ENCODE data around the gene ATXN7L1.

Gene ATXN7L1

GRCh38 chr7:105745681-105746330 lies 130.6 kb downstream of the ATXN7L1 start:
- no peak overlapping the region for H3K4me3 ChIP-seq (ENCODE audit: low read length)
- H3K9me2 ChIP-seq (replicated peaks; ENCODE audit: insufficient read depth, low read length), result no peaks in the 10 kb centered on the region

GRCh38 chr7:105744258-105744657 lies 132.1 kb downstream of the ATXN7L1 start:
- no peaks in the 10 kb centered on the region for H4K20me1 ChIP-seq (ENCODE audit: insufficient read depth, low read length)
- no peaks in the 10 kb centered on the region for H3K9me2 ChIP-seq (replicated peaks; ENCODE audit: insufficient read depth, low read length)
- H3K27ac ChIP-seq (ENCODE audit: low read length), result no peak overlapping the region
- no peaks in the 10 kb centered on the region for H3K36me3 ChIP-seq (replicated peaks; ENCODE audit: insufficient read depth, low read length)
- TF ChIP-seq CTCF (IDR thresholded peaks at IDR 0.05; ENCODE audit: low read length), result no peak
- no peak for TF ChIP-seq EZH2phosphoT487 (IDR thresholded peaks at IDR 0.05; ENCODE audit: low read length)
- no peak overlapping the region for H3K4me3 ChIP-seq (ENCODE audit: low read length)
- no peaks in the 10 kb centered on the region for H3F3A ChIP-seq (ENCODE audit: insufficient read depth, low read length)
- H3K4me1 ChIP-seq (ENCODE audit: low read length), result no peaks in the 10 kb centered on the region
- no peak overlapping the region for H2AFZ ChIP-seq (ENCODE audit: low read length)
- no peak overlapping the region for H3K9ac ChIP-seq (ENCODE audit: low read length)
- H3K27me3 ChIP-seq (replicated peaks; ENCODE audit: insufficient read depth, low read length), result no peaks in the 10 kb centered on the region
- H3K4me2 ChIP-seq (ENCODE audit: low read depth, low read length), result no peak overlapping the region
- no peaks in the 10 kb centered on the region for H3K9me3 ChIP-seq (replicated peaks; ENCODE audit: insufficient read depth, low read length)
- no peak for DNase-seq
- no peaks in the 10 kb centered on the region for H3K79me2 ChIP-seq (ENCODE audit: low read length)

More at GRCh38 chr7:105745681-105746330, 130.6 kb downstream of the ATXN7L1 start:
- H3K27me3 ChIP-seq (replicated peaks; ENCODE audit: insufficient read depth, low read length), result no peaks in the 10 kb centered on the region
- no peaks in the 10 kb centered on the region for H3K4me1 ChIP-seq (ENCODE audit: low read length)
- H3K27ac ChIP-seq (ENCODE audit: low read length), result no peak overlapping the region
- TF ChIP-seq EZH2phosphoT487 (IDR thresholded peaks at IDR 0.05; ENCODE audit: low read length), result no peak
- TF ChIP-seq EZH2 (optimal IDR thresholded peaks at IDR 0.05; ENCODE audit: low read depth, low read length), result no peak
- TF ChIP-seq CTCF (IDR thresholded peaks at IDR 0.05; ENCODE audit: low read length), result no peak
- no peak overlapping the region for H2AFZ ChIP-seq (ENCODE audit: low read length)
- no peaks in the 10 kb centered on the region for H3K9me3 ChIP-seq (replicated peaks; ENCODE audit: insufficient read depth, low read length)
- no peak for DNase-seq
- no peaks in the 10 kb centered on the region for H3K36me3 ChIP-seq (replicated peaks; ENCODE audit: insufficient read depth, low read length)
- H3K4me2 ChIP-seq (ENCODE audit: low read depth, low read length), result no peak overlapping the region
- no peaks in the 10 kb centered on the region for H3K79me2 ChIP-seq (ENCODE audit: low read length)
- no peaks in the 10 kb centered on the region for H4K20me1 ChIP-seq (ENCODE audit: insufficient read depth, low read length)
- no peaks in the 10 kb centered on the region for H3F3A ChIP-seq (ENCODE audit: insufficient read depth, low read length)
- no peak overlapping the region for H3K9ac ChIP-seq (ENCODE audit: low read length)

GRCh38 chr7:105743351-105744090 lies 132.9 kb downstream of the ATXN7L1 start:
- no peak for DNase-seq
- Histone ChIP-seq H3K27ac (ENCODE audit: low read length) (no peak overlapping the region), H3K79me2 (ENCODE audit: low read length) (no peaks in the 10 kb centered on the region), H3K9me2 (replicated peaks; ENCODE audit: insufficient read depth, low read length) (no peaks in the 10 kb centered on the region), H2AFZ (ENCODE audit: low read length) (no peak overlapping the region), H3K4me1 (ENCODE audit: low read length) (no peaks in the 10 kb centered on the region), H3K27me3 (replicated peaks; ENCODE audit: insufficient read depth, low read length) (no peaks in the 10 kb centered on the region), H4K20me1 (ENCODE audit: insufficient read depth, low read length) (no peaks in the 10 kb centered on the region), H3K4me2 (ENCODE audit: low read depth, low read length) (no peak overlapping the region), H3K36me3 (replicated peaks; ENCODE audit: insufficient read depth, low read length) (no peaks in the 10 kb centered on the region), H3F3A (ENCODE audit: insufficient read depth, low read length) (no peaks in the 10 kb centered on the region), H3K4me3 (ENCODE audit: low read length) (no peak overlapping the region), H3K9me3 (replicated peaks; ENCODE audit: insufficient read depth, low read length) (no peaks in the 10 kb centered on the region), H3K9ac (ENCODE audit: low read length) (no peak overlapping the region)
- TF ChIP-seq EZH2 (optimal IDR thresholded peaks at IDR 0.05; ENCODE audit: low read depth, low read length), result no peak
- no peak for TF ChIP-seq CTCF (IDR thresholded peaks at IDR 0.05; ENCODE audit: low read length)
- TF ChIP-seq EZH2phosphoT487 (IDR thresholded peaks at IDR 0.05; ENCODE audit: low read length), result no peak

All from MM.1S (cell line).